ENCODE measurements around the gene NSMCE1.

- TF ChIP-seq CTCF (IDR thresholded peaks at IDR 0.05) (no peak), POLR2A (IDR thresholded peaks at IDR 0.05) (no peak)
These were observed 22.0 kb upstream of the NSMCE1 start for GRCh38 chr16:27290562-27290961.
